Measurements from ENCODE around the gene CYP2C9. TPM values are rescaled to one million over a fixed set of nuclear protein-coding genes. Genes with fewer than 3 reads are reported as not detected.
"Not testable (repeated sequence)": the region's sequence is repeated elsewhere in the genome, so short reads cannot be mapped to it uniquely, and the experiment has no call there.

Gene CYP2C9
- not detected in 2 replicates for total RNA-seq
- 0.15 TPM in 1 of 2 replicates, not detected in the other for polyA plus RNA-seq

- H3K27ac ChIP-seq = no peak within 1 kb of the TSS
- H3K36me3 ChIP-seq = no peaks in the 10 kb centered on the region
- no peaks in the 10 kb centered on the region for H3K27me3 ChIP-seq
- H3K4me3 ChIP-seq = no peak within 1 kb of the TSS
- H3K9me3 ChIP-seq (ENCODE audit: low read depth) = no peaks in the 10 kb centered on the region
- H3K4me1 ChIP-seq (ENCODE audit: low read depth) = no peaks in the 10 kb centered on the region
- TF ChIP-seq CTCF (IDR thresholded peaks at IDR 0.05; ENCODE audit: low read depth, low read length) = no peak
- DNase-seq (ENCODE audit: low read depth in 1 of 2, low spot score in 1 of 2) = no peak
These were observed at the start of gene CYP2C9 for GRCh38 chr10:94938383-94938782. TSS of gene CYP2C9 (plus strand) at chr10:94938658. CDS start at chr10:94938683, 25 bp downstream.

GRCh38 chr10:94889123-94889522 lies 49.3 kb upstream of the CYP2C9 start:
- Histone ChIP-seq H3K9me3 (ENCODE audit: low read depth) (no peaks in the 10 kb centered on the region), H3K4me1 (ENCODE audit: low read depth) (no peaks in the 10 kb centered on the region), H3K36me3 (no peaks in the 10 kb centered on the region), H3K4me3 (no peak overlapping the region), H3K27ac (no peak overlapping the region), H3K27me3 (no peaks in the 10 kb centered on the region)
- no peak for TF ChIP-seq CTCF (IDR thresholded peaks at IDR 0.05; ENCODE audit: low read depth, low read length)
- no peak for DNase-seq (ENCODE audit: low read depth in 1 of 2, low spot score in 1 of 2)

- H3K4me1 ChIP-seq (ENCODE audit: low read depth) = no peaks in the 10 kb centered on the region
- no peak overlapping the region for H3K27ac ChIP-seq
- H3K9me3 ChIP-seq (ENCODE audit: low read depth) = no peaks in the 10 kb centered on the region
- H3K27me3 ChIP-seq = no peaks in the 10 kb centered on the region
- no peak for TF ChIP-seq CTCF (IDR thresholded peaks at IDR 0.05; ENCODE audit: low read depth, low read length)
- H3K4me3 ChIP-seq = no peak overlapping the region
- DNase-seq (ENCODE audit: low read depth in 1 of 2, low spot score in 1 of 2) = no peak
- H3K36me3 ChIP-seq = no peaks in the 10 kb centered on the region
These were observed 48.0 kb upstream of the CYP2C9 start for GRCh38 chr10:94890264-94891022.

GRCh38 chr10:94898414-94898813 lies 40.0 kb upstream of the CYP2C9 start:
- DNase-seq (ENCODE audit: low read depth in 1 of 2, low spot score in 1 of 2); H3K27me3 ChIP-seq; H3K9me3 ChIP-seq (ENCODE audit: low read depth); H3K4me1 ChIP-seq (ENCODE audit: low read depth); H3K36me3 ChIP-seq; H3K4me3 ChIP-seq; H3K27ac ChIP-seq: not testable (repeated sequence)

- Histone ChIP-seq H3K27ac (no peak overlapping the region), H3K4me1 (ENCODE audit: low read depth) (no peaks in the 10 kb centered on the region), H3K27me3 (no peaks in the 10 kb centered on the region), H3K9me3 (ENCODE audit: low read depth) (no peaks in the 10 kb centered on the region), H3K36me3 (no peaks in the 10 kb centered on the region), H3K4me3 (no peak overlapping the region)
- DNase-seq (ENCODE audit: low read depth in 1 of 2, low spot score in 1 of 2) = no peak
- TF ChIP-seq CTCF (IDR thresholded peaks at IDR 0.05; ENCODE audit: low read depth, low read length) = no peak
These were observed 36.4 kb upstream of the CYP2C9 start for GRCh38 chr10:94902080-94902479.

- Histone ChIP-seq H3K27ac (no peak overlapping the region), H3K9me3 (ENCODE audit: low read depth) (no peaks in the 10 kb centered on the region), H3K36me3 (no peaks in the 10 kb centered on the region), H3K27me3 (no peaks in the 10 kb centered on the region), H3K4me3 (no peak overlapping the region), H3K4me1 (ENCODE audit: low read depth) (no peaks in the 10 kb centered on the region)
- no peak for DNase-seq (ENCODE audit: low read depth in 1 of 2, low spot score in 1 of 2)
- no peak for TF ChIP-seq CTCF (IDR thresholded peaks at IDR 0.05; ENCODE audit: low read depth, low read length)
These were observed 35.9 kb upstream of the CYP2C9 start for GRCh38 chr10:94902570-94902969.

GRCh38 chr10:94904506-94905148 lies 33.8 kb upstream of the CYP2C9 start:
- H3K4me3 ChIP-seq; H3K4me1 ChIP-seq (ENCODE audit: low read depth); DNase-seq (ENCODE audit: low read depth in 1 of 2, low spot score in 1 of 2); H3K27me3 ChIP-seq; H3K36me3 ChIP-seq; H3K27ac ChIP-seq; H3K9me3 ChIP-seq (ENCODE audit: low read depth): not testable (repeated sequence)

Data from cardiac muscle cell (in vitro differentiated cells and primary cell).